Ectodermal cell (in vitro differentiated cells): ENCODE results near the gene NCBP2L.

Source experiments
- H3K27ac ChIP-seq: 2 replicates; pipeline ENCODE4 v1.7.0; 2013; ENCODE audit warnings: mild to moderate bottlenecking, low read depth, low read length; ENCODE audit not compliant: insufficient read depth, poor library complexity, severe bottlenecking
- H3K27me3 ChIP-seq: 2 replicates; pipeline ENCODE4 v1.7.0; 2013; ENCODE audit warnings: mild to moderate bottlenecking, low read length; ENCODE audit not compliant: insufficient read depth, control insufficient read depth, poor library complexity, severe bottlenecking
- H3K36me3 ChIP-seq: one replicate; pipeline ENCODE4 v1.7.0; 2013; ENCODE audit warnings: low read length; ENCODE audit not compliant: control insufficient read depth, insufficient read depth
- H3K4me1 ChIP-seq: one replicate; pipeline ENCODE4 v1.7.0; 2013; ENCODE audit warnings: low read length; ENCODE audit not compliant: control insufficient read depth, insufficient read depth
- H3K4me3 ChIP-seq: 2 replicates; pipeline ENCODE4 v1.7.0; 2013; ENCODE audit warnings: low read depth, low read length, control low read depth; ENCODE audit not compliant: insufficient read depth
- H3K9me3 ChIP-seq: 2 replicates; pipeline ENCODE4 v1.7.0; 2013; ENCODE audit warnings: mild to moderate bottlenecking, low read length, moderate library complexity; ENCODE audit not compliant: control insufficient read depth
- WGBS, 2 experiments: methylation state at CpG; one replicate each; pipeline ENCODE4 v1.1.7; 2013; ENCODE audit warnings: missing lambda C conversion rate in 2 of 2; 5-methylcytosine and 5-hydroxymethylcytosine counted together

Gene NCBP2L

GRCh38 chrX:107750861-107751445, 26.6 kb upstream of the NCBP2L start:
- Histone ChIP-seq H3K4me3 (no peak overlapping the region), H3K27ac (no peak overlapping the region), H3K27me3 (no peaks in the 10 kb centered on the region), H3K9me3 (no peaks in the 10 kb centered on the region), H3K36me3 (no peaks in the 10 kb centered on the region), H3K4me1 (no peaks in the 10 kb centered on the region)
- WGBS, 2 experiments, result 84 to 88% methylated on average over 6 to 7 of the region's 7 CpGs

DNA sequence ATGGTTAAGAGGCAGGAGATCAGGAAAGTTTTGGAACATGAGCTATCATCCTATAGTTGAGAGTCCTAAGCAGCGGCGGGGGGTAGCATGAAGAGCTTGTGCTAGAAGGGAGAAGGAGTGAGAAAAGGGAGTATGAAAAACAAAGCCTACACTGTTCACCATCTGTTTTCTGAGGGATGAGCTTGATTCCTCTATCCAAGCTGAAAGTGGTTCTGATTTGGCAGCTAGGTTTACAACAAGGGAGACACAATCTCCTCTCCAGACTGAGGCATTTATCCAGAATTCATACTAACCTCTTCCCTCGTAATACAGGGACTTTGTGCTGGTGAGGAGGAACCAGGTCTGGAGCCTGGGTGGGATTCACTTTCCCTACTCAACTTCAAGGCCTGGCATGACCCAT, 25.5 kb upstream of the NCBP2L start:
- Histone ChIP-seq H3K4me1 (no peaks in the 10 kb centered on the region), H3K4me3 (no peak overlapping the region), H3K9me3 (no peaks in the 10 kb centered on the region), H3K36me3 (no peaks in the 10 kb centered on the region), H3K27ac (no peak overlapping the region), H3K27me3 (no peaks in the 10 kb centered on the region)
- 100% methylated on average over 2 to 3 of the region's 3 CpGs for WGBS, 2 experiments

DNA sequence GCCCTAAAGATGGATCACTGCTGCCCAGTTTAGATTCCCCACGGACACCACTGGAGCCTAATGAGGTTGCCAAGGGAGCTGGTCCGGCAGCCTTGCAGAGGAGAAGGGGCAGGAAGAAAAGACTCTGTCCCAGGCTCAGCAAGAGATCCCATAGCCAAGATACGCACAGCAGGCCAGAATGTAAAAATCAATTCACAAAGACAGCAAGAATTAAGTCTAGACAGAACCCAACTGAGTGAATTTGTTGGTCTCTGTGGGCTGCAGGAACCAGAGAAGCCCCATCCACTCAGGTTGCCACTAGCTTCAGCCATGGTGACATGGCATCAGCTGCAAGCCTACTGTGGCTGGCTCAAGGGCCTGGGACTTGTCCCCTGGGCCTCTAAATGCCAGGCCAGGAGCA, 24.8 kb upstream of the NCBP2L start:
- no peaks in the 10 kb centered on the region for H3K4me1 ChIP-seq
- H3K36me3 ChIP-seq, result no peaks in the 10 kb centered on the region
- 73 to 74% methylated on average over 2 to 3 of the region's 3 CpGs for WGBS, 2 experiments
- H3K4me3 ChIP-seq, result no peak overlapping the region
- H3K27me3 ChIP-seq, result no peaks in the 10 kb centered on the region
- no peaks in the 10 kb centered on the region for H3K9me3 ChIP-seq
- no peak overlapping the region for H3K27ac ChIP-seq

DNA sequence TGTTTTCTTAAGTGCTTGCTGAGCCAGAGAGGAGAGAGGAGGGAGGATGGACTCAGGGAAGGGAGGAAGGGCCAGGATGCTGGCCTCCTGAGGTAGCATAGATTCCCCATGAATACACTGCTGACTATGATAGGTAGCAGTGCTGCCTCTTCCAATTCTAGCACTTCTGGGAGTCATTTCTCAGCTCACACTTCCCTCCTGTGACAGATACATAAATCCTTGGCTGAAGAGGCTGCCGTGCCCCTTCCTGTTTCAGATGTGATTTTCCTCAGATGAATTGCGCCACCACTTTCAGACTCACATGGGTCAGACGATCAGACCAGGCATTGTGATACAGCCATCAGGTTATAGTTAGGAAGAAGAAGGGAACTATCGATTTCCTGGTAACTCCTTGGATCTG, 24.3 kb upstream of the NCBP2L start:
- H3K27me3 ChIP-seq, result no peaks in the 10 kb centered on the region
- H3K36me3 ChIP-seq, result no peaks in the 10 kb centered on the region
- no peak overlapping the region for H3K4me3 ChIP-seq
- 95% methylated on average over 4 of the region's 4 CpGs for WGBS, 2 experiments
- no peaks in the 10 kb centered on the region for H3K4me1 ChIP-seq
- no peak overlapping the region for H3K27ac ChIP-seq
- H3K9me3 ChIP-seq, result no peaks in the 10 kb centered on the region

DNA sequence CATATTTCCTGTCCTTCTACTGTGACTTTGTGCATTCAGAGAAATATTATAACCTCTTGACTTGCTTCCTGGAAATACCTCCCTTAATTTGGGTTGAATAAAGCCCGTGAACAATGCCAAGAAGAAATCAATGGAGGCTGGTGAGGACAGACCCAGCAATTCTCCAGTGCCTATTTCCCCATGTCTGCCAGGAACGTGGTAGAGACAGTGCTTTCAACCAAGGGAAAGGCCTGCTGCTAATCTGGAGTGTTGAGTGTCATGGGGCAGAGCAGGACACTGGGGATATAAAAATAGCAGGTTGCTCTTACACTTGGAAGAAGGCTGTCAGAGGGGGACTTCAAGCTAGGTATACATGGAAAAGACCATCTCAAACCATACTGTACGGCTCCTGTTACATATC, 21.8 kb upstream of the NCBP2L start:
- 79 to 87% methylated on average over 3 of the region's 3 CpGs for WGBS, 2 experiments

DNA sequence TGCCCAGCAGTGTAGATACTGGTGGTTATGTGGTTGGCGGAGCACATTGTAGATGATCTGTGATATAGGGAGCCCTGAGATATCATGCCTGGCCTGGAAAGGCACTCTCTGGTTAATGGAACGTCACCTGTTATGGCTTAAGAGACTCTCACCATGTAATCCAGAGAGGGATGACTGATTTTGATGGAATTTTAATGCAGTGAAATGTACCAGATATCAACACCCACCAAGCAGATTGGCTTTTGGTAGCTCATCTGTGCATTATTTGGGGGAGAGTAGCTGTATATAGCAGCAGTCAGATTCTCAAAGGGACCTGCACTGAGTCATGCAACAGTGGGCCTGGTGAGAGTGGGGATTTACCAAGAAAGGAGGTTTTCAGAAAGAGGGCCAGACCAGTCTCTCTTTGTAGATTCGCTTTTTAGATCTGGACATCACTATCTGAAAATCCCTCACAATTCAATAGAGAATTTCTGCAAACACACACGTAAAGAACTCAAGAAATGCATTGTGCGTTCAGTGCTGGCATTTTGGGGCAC, 19.2 kb upstream of the NCBP2L start:
- H3K36me3 ChIP-seq, result no peaks in the 10 kb centered on the region
- no peaks in the 10 kb centered on the region for H3K27me3 ChIP-seq
- H3K4me3 ChIP-seq, result no peak overlapping the region
- no peaks in the 10 kb centered on the region for H3K4me1 ChIP-seq
- WGBS, 2 experiments, result 91 to 96% methylated on average over 5 of the region's 5 CpGs
- no peak overlapping the region for H3K27ac ChIP-seq
- no peaks in the 10 kb centered on the region for H3K9me3 ChIP-seq

More for the DNA sequence above, 21.8 kb upstream of the NCBP2L start:
- Histone ChIP-seq H3K36me3 (no peaks in the 10 kb centered on the region), H3K4me3 (no peak overlapping the region), H3K4me1 (no peaks in the 10 kb centered on the region), H3K27me3 (no peaks in the 10 kb centered on the region), H3K27ac (no peak overlapping the region), H3K9me3 (no peaks in the 10 kb centered on the region)

GRCh38 chrX:107760304-107761077, 17.0 kb upstream of the NCBP2L start:
- H3K36me3 ChIP-seq, result no peaks in the 10 kb centered on the region
- no peaks in the 10 kb centered on the region for H3K4me1 ChIP-seq
- H3K4me3 ChIP-seq, result no peak overlapping the region
- no peaks in the 10 kb centered on the region for H3K9me3 ChIP-seq
- no peaks in the 10 kb centered on the region for H3K27me3 ChIP-seq
- 90 to 96% methylated on average over 5 of the region's 5 CpGs for WGBS, 2 experiments
- H3K27ac ChIP-seq, result no peak overlapping the region

GRCh38 chrX:107763647-107764046, 13.9 kb upstream of the NCBP2L start:
- 85 to 100% methylated on average over 1 of the region's 1 CpG for WGBS, 2 experiments
- H3K27me3 ChIP-seq, result no peaks in the 10 kb centered on the region

GRCh38 chrX:107764845-107765608, 12.5 kb upstream of the NCBP2L start:
- Histone ChIP-seq H3K36me3 (no peaks in the 10 kb centered on the region), H3K9me3 (no peaks in the 10 kb centered on the region), H3K4me1 (no peaks in the 10 kb centered on the region), H3K27ac (no peak overlapping the region), H3K4me3 (no peak overlapping the region), H3K27me3 (no peaks in the 10 kb centered on the region)
- WGBS, 2 experiments, result 92 to 93% methylated on average over 11 of the region's 11 CpGs

More at GRCh38 chrX:107763647-107764046, 13.9 kb upstream of the NCBP2L start:
- Histone ChIP-seq H3K9me3 (no peaks in the 10 kb centered on the region), H3K4me3 (no peak overlapping the region), H3K36me3 (no peaks in the 10 kb centered on the region), H3K27ac (no peak overlapping the region), H3K4me1 (no peaks in the 10 kb centered on the region)
